GM19193 (cell line): ENCODE measurements around the gene MKNK2.
A peak's percentile ranks its signal among the peaks of the same experiment; 100 is the strongest.

Experiments used
- POLR2A ChIP-seq: IDR thresholded peaks from 4 replicates; pipeline ENCODE4 v1.6.1; 2011; ENCODE audit not compliant: insufficient read depth, insufficient read length; ENCODE audit errors: extremely low read depth

Gene MKNK2

DNA sequence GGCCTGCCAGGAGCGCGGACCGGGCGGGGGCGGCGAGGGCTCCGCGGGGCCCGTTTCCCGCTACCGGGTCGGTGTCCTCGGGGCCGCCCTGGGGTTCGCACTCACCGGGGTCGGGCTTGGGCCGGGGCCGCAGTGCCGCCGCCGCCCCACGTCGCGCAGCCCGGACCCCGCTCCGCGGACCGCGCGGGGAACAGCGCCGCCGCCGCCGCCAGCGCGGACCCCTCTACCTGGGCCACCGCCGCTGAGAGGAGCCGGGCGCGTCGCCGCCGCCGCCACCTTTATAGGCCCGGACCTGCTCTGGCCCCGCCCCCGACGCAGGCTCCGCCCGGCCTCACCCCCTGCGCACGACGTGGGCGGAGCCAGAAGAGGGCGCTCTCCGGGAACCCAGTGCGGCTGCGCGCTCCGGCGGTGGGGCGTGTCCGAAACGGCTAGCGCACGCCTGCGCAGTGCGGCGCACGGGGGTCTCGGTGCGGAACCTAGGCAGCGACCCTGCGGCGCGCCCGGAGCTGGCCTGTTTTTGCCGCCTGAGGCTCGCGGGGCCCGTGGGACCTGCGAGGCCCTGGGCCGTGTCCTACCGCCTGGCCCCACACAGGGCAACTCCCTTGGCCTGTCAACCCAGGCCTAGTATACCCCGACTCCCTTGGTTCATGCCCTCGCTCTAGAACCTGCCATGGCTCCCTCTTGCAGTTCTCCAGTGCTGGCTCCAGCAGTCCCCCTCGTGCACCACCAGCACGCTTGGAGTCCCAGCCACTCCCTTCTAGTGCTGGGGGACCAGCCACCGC lies at the start of gene MKNK2:
Gene MKNK2, minus strand, starts transcription at position 254 of the 782 bp plus-strand sequence. CDS start 393 bp downstream, outside the sequence.
- peak; percentile 100 for TF ChIP-seq POLR2A

- no peak for TF ChIP-seq POLR2A
These were observed 49.6 kb upstream of the MKNK2 start for GRCh38 chr19:2100719-2101061.

DNA sequence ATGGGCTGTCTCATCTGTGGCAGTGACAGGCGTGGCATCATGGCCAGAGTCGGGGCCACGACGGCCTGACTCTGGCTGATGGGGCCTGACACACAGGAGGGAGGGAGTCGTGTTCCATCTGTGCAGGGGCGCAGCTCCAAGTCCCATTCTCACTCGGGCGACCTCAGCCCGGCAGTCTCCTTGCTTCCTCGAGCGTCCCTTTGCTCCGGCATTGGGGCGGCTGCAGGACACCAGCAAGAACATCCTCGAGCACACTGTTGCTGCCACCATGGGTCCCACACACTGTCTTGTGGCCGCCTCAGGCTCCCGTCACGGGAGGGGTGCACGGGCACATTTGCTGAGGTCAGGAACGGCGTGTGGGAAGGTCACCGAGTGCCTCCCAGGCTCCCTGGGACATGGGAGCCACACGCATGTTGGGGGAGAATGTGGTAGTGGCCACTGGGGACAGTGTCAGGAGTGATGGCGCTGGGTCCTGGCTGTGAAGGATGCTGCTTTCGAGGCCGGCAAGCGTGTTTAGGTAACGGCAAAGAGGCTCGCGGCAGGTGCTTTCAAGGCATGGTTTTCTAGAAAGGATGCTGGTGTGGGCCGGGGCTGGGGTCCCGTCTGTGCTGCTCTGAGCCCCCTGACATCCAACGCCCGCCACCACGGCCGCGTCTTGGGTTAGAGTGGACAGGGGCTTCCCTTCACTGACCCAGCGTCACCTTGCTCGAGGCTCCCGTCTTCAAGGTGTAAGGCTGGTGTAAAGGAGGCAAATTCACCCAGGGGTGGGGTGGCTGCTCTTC lies 49.1 kb upstream of the MKNK2 start:
- no peak for TF ChIP-seq POLR2A

GRCh38 chr19:2099054-2099501 lies 48.0 kb upstream of the MKNK2 start:
- no peak for TF ChIP-seq POLR2A

- no peak for TF ChIP-seq POLR2A
These were observed 46.9 kb upstream of the MKNK2 start for GRCh38 chr19:2097886-2098327.

DNA sequence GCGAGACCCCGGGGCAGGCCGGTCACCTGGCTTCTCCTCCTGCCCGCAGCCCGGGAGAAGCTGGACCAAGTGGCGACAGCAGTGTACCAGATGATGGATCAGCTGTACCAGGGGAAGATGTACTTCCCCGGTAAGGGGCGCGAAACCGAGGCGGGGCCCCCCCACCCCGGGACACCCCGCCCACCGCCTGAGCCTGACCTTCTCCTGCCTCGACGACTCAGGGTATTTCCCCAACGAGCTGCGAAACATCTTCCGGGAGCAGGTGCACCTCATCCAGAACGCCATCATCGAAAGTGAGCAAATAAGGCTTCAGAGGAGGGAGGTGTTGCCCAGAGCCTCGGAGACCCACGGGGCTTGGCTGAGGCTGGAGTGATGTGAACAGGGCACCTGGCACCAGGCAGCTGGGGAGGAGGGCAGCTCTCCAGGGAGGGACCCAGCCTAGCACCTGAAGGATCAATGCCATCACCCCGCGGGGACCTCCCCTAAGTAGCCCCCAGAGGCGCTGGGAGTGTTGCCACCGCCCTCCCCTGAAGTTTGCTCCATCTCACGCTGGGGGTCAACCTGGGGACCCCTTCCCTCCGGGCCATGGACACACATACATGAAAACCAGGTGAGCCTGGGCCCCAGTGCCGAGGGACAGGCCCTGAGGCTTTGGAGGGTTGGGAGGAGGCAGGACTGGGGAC lies 46.3 kb upstream of the MKNK2 start:
- TF ChIP-seq POLR2A = no peak

- TF ChIP-seq POLR2A = no peak
These were observed 45.6 kb upstream of the MKNK2 start, which contains the start of gene IZUMO4 for GRCh38 chr19:2096480-2097202. Gene IZUMO4, plus strand, starts transcription at chr19:2096915. Its CDS starts 31 bp downstream, at chr19:2096946.

DNA sequence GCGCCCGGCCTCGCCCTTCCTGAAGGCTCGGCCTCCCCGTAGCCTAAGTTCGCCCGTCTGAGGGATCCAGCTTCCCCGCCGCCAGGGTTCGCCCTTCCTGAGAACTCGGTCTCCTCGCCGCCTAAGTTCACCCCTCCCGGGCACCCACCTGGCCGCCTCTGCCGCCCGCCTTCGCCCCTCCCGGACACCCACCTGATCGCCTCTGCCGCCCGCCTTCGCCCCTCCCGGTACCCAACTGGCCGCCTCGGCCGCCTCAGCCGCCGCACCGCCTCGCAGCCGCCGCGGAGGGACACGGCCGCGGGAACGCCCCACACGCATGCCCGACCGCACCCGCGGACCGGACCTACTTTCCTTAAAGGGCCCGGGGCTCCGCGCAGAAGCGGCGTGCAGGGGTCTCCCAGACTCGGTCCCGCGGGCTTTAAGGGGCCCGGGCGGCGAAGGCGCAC lies 45.0 kb upstream of the MKNK2 start, which contains the start of gene MOB3A:
Gene MOB3A, minus strand, starts transcription at position 293 of the 446 bp plus-strand sequence. CDS start 17,766 bp downstream, outside the sequence.
- TF ChIP-seq POLR2A = peak; percentile 69

DNA sequence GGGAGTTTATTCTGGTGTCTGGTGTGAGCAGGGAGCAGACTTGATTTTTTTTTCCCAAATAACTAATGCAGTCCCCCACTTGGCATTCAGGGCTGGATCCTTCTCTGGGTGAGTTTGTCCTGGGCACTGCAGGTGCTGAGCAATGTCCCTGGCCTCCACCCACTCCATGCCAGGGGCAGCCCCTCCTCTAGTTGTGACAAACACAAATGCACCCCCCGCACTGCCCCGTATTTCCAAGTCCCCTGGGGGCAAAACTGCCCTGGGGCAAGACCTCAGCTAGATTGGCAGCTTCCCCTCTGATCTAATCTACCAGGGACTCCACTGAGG lies 38.6 kb upstream of the MKNK2 start:
- TF ChIP-seq POLR2A = no peak

- TF ChIP-seq POLR2A = peak; percentile 63
These were observed 38.1 kb upstream of the MKNK2 start for GRCh38 chr19:2089001-2089711.

DNA sequence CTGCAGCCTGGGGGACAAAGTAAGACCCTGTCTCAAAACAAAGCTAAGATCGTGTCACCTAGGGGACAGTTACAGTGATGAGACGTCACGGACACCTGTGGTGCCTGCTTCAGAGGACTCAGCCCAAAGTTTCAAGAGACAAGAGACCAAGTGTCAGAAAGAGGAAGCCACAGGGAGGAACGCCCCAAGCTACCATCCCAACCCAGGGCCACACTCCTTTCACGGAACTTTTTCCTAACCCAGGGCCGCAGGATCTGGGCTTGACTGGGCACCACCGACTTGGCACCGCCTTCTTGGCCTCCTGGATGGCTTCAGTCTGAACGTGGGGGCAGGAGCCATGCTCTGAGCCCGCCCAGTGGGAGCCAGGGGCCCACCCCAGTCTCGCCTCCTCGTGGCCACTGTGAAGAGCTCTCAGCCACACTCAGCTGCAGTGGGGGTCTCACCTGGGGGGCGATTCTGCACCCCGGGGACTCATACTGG lies 36.6 kb upstream of the MKNK2 start:
- TF ChIP-seq POLR2A = peak; percentile 46

DNA sequence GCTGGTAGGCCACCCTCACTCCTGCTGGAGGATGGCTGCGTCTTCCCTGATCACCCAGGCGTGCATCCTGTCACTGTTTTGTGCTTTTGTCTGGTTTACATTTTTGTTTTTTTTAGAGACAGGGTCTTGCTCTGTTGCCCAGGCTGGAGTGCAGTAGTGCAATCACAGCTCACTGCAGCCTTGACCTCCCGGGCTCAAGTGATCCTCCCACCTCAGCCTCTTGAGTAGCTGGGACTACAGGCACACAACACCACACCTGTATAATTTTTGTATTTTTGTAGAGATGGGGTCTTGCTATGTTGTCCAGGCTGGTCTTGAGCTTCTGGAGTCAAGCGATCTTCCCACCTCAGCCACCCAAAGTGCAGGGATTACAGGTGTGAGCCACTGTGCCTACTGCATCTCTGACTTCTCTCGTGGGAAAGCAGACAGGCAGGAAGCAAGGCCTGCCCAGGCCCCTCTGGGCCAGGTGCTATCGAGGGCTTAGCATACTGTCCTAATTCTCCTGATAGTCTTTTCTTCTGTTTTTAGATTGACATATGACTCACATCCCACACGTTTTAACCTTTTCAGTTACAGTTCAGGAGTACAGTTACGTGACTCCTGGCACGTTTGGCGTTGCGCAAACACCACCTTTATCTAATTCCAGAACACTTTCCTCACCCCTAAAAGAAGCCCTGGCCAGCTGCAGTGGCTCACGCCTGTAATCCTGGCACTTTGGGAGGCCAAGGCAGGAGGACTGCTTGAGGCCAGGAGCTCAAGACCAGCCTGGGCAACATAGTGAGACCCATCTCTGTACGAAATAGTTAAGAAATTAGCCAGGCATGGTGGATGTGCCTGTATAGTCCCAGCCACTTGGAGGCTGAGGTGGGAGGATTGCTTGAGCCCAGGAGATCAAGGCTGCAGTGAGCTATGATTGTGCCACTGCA lies 35.9 kb upstream of the MKNK2 start:
- TF ChIP-seq POLR2A = peak; percentile 59
